ENCODE results near the gene NSG1. TPM values are rescaled to one million over a fixed set of nuclear protein-coding genes. Genes with fewer than 3 reads are reported as not detected.

The NSG1 gene
- total and polyA plus RNA-seq, 9 of the 15 experiments (the other 6 are each of a cell fraction or from before 2014, with no cell fraction given), result not detected

DNA sequence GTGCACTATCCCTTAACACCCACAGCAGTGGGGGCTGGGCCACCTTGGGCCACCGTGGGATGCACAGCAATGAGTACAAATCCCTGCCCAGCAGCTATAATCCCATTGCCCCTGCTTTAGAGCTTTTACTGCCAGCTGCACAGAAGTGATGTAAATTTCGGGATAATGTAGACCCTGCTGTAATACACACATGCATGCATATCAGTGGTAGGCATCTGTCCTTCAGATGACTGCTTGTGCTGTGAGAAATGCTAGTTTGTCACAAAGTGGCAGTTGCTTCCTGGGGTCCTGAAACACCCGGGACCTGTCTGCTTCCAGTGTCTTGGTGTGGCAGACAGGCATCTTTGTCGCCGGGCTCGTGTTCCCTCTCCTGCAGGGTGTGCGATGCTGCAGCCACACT, 14.1 kb downstream of the NSG1 start:
- H3K27me3 ChIP-seq (ENCODE audit: control insufficient read depth in 2 of 2, insufficient read depth in 2 of 2, low read length in 2 of 2), result peaks cover 32 to 65% of the 10 kb centered on the region in 2 experiments
- no peak overlapping the region for H2AFZ ChIP-seq (ENCODE audit: low read depth, low read length)
- H3K9ac ChIP-seq (ENCODE audit: insufficient read depth in 1 of 2, low read depth in 2 of 2, low read length in 2 of 2), result no peak overlapping the region
- H3K4me3 ChIP-seq, result no peak overlapping the region
- ChIA-PET POLR2A (no interaction called here), CTCF (ENCODE audit: low intra/inter-chr PET ratio) (no interaction called here)
- DNase-seq (ENCODE audit: extremely low read depth in 1 of 4, low spot score in 3 of 4), result no peak
- no peak for ATAC-seq
- no peaks in the 10 kb centered on the region for H3K9me3 ChIP-seq (replicated peaks; ENCODE audit: control insufficient read depth, insufficient read depth, low read depth, low read length)
- intact Hi-C loops (cut with micrococcal nuclease), result no loop called here
- no peak for FAIRE-seq
- no peaks in the 10 kb centered on the region for H3K36me3 ChIP-seq (ENCODE audit: control insufficient read depth, insufficient read depth, low read length)
- H3K79me2 ChIP-seq (ENCODE audit: control insufficient read depth, insufficient read depth, low read length), result no peaks in the 10 kb centered on the region
- no peak overlapping the region for H3K4me2 ChIP-seq (ENCODE audit: insufficient read depth, low read length)
- in situ Hi-C loops (cut with MboI), result no loop called here
- H3K4me1 ChIP-seq (replicated peaks in 1 of 2; ENCODE audit: control insufficient read depth in 2 of 2, insufficient read depth in 2 of 2, low read length in 2 of 2), result 0 out of 5 replicates have a peak, but pooled peaks cover 0 to 8% of the 10 kb centered on the region in 2 experiments
- WGBS (ENCODE audit: insufficient coverage, low coverage, missing lambda C conversion rate), result 3% methylated on average over 7 of the region's 7 CpGs
- 0 out of 2 replicates have a peak, but pooled peaks cover 3% of the 10 kb centered on the region for H4K20me1 ChIP-seq (replicated peaks; ENCODE audit: control insufficient read depth, insufficient read depth, low read length)
- no TSS peak for BruUV-seq (replicated peaks)
- TF ChIP-seq TEAD2 (tag; IDR thresholded peaks at IDR 0.05), result no peak
- TF ChIP-seq ZNF707 (CRISPR knock-in tag; conservative IDR thresholded peaks at IDR 0.05), result no peak
- no peak for TF ChIP-seq IRF2 (CRISPR knock-in tag; IDR thresholded peaks at IDR 0.05)
- TF ChIP-seq FUS (optimal IDR thresholded peaks at IDR 0.05; ENCODE audit: low read depth, low read length), result no peak
- no peak for TF ChIP-seq DPF2 (IDR thresholded peaks at IDR 0.05)
- TF ChIP-seq, protein P1, sequence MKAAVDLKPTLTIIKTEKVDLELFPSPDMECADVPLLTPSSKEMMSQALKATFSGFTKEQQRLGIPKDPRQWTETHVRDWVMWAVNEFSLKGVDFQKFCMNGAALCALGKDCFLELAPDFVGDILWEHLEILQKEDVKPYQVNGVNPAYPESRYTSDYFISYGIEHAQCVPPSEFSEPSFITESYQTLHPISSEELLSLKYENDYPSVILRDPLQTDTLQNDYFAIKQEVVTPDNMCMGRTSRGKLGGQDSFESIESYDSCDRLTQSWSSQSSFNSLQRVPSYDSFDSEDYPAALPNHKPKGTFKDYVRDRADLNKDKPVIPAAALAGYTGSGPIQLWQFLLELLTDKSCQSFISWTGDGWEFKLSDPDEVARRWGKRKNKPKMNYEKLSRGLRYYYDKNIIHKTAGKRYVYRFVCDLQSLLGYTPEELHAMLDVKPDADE (conservative IDR thresholded peaks at IDR 0.05; ENCODE audit: control insufficient read depth, low read depth, low read length), result no peak
- TF ChIP-seq, protein P2, sequence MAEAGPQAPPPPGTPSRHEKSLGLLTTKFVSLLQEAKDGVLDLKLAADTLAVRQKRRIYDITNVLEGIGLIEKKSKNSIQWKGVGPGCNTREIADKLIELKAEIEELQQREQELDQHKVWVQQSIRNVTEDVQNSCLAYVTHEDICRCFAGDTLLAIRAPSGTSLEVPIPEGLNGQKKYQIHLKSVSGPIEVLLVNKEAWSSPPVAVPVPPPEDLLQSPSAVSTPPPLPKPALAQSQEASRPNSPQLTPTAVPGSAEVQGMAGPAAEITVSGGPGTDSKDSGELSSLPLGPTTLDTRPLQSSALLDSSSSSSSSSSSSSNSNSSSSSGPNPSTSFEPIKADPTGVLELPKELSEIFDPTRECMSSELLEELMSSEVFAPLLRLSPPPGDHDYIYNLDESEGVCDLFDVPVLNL (CRISPR knock-in tag; IDR thresholded peaks at IDR 0.05; ENCODE audit: low read depth), result no peak
- TF ChIP-seq ZFP30 (CRISPR knock-in tag; IDR thresholded peaks at IDR 0.05; ENCODE audit: borderline replicate concordance), result no peak
- no peak for TF ChIP-seq NCOA4 (IDR thresholded peaks at IDR 0.05; ENCODE audit: partially characterized antibody)
- H3K9me1 ChIP-seq (ENCODE audit: control insufficient read depth, insufficient read depth, low read length), result no peaks in the 10 kb centered on the region
- no peak overlapping the region for H3K27ac ChIP-seq (ENCODE audit: extremely low read depth, low read depth, low read length)
